Fibroblast of lung (primary cell): ENCODE measurements around the gene INSYN1. TPM values are rescaled to one million over a fixed set of nuclear protein-coding genes. Genes with fewer than 3 reads are reported as not detected.

Source experiments
- DNase-seq, 2 donors: peaks; one replicate each; pipeline versions ENCODE4 v3.0.0 to v3.0.0-alpha.2; 2010; ENCODE audit warnings: low read depth in 2 of 2
- H2AFZ ChIP-seq: 2 replicates; pipeline ENCODE4 v1.5.1; 2012; ENCODE audit warnings: low read length, control low read depth, inconsistent platforms
- H3K27ac ChIP-seq: 2 replicates; pipeline ENCODE4 v1.5.1; 2011; ENCODE audit warnings: low read length, control low read depth; ENCODE audit not compliant: insufficient read depth
- H3K27me3 ChIP-seq: 2 replicates; pipeline ENCODE4 v1.5.1; 2011; ENCODE audit warnings: mild to moderate bottlenecking, low read length; ENCODE audit not compliant: control insufficient read depth, insufficient read depth
- H3K36me3 ChIP-seq: 2 replicates; pipeline ENCODE4 v1.5.1; 2011; ENCODE audit warnings: low read length; ENCODE audit not compliant: control insufficient read depth, insufficient read depth
- H3K4me1 ChIP-seq: 2 replicates; pipeline ENCODE4 v1.5.1; 2011; ENCODE audit warnings: low read length; ENCODE audit not compliant: control insufficient read depth, insufficient read depth; ENCODE audit errors: extremely low read depth
- H3K4me2 ChIP-seq: 2 replicates; pipeline ENCODE4 v1.5.1; 2011; ENCODE audit warnings: low read length, control low read depth; ENCODE audit not compliant: insufficient read depth; ENCODE audit errors: extremely low read depth
- H3K4me3 ChIP-seq, 4 experiments: fragments of 200-600 bp in 1 of 4; sonication (generic) in 1 of 4; replicated peaks in 1 of 4; 2 replicates each; pipeline ENCODE4 v1.5.1; 2011 to 2016; ENCODE audit warnings: low read length in 4 of 4, low read depth in 3 of 4, mild to moderate bottlenecking in 3 of 4, control low read depth in 2 of 4, inconsistent platforms in 1 of 4, mixed read lengths in 1 of 4; ENCODE audit not compliant: insufficient read depth in 1 of 4; ENCODE audit errors: control extremely low read depth in 1 of 4
- H3K79me2 ChIP-seq: 2 replicates; pipeline ENCODE4 v1.5.1; 2012; ENCODE audit warnings: mild to moderate bottlenecking, low read length, inconsistent platforms; ENCODE audit not compliant: control insufficient read depth, insufficient read depth
- H3K9ac ChIP-seq: 2 replicates; pipeline ENCODE4 v1.5.1; 2011; ENCODE audit warnings: mild to moderate bottlenecking, low read length, control low read depth; ENCODE audit not compliant: insufficient read depth
- H3K9me3 ChIP-seq: 2 replicates; pipeline ENCODE4 v1.5.1; 2012; ENCODE audit warnings: low read depth, low read length; ENCODE audit not compliant: control insufficient read depth, insufficient read depth
- H4K20me1 ChIP-seq: 2 replicates; pipeline ENCODE4 v1.5.1; 2011; ENCODE audit warnings: low read length; ENCODE audit not compliant: control insufficient read depth, insufficient read depth; ENCODE audit errors: extremely low read depth
- CTCF ChIP-seq, 2 donors: IDR thresholded peaks in 1 of 2; conservative IDR thresholded peaks in 1 of 2; 1 replicate in 1 of 2; 2 replicates in 1 of 2; pipeline ENCODE4 v1.5.1; 2011 to 2012; ENCODE audit warnings: low read length in 2 of 2, control low read depth in 1 of 2, inconsistent platforms in 1 of 2, low read depth in 1 of 2, mild to moderate bottlenecking in 1 of 2
- EZH2 ChIP-seq: IDR thresholded peaks from 2 replicates; pipeline ENCODE4 v1.5.1; 2012; ENCODE audit warnings: low read length, control low read depth, mild to moderate bottlenecking; ENCODE audit errors: missing control alignments
- polyA plus RNA-seq, 2 donors: library from polyadenylated mRNA; depleted of rRNA in 1 of 2; stranded (reverse) in 1 of 2; unstranded in 1 of 2; fragments of >200 nt; gene quantifications; 2 replicates each; pipeline ENCODE4 v1.2.1, GENCODE V29; 2011 to 2012; ENCODE audit warnings: missing spikeins in 1 of 2
- total RNA-seq: library from RNA; depleted of rRNA; stranded (reverse); fragments of >200 nt; gene quantifications from 2 replicates; pipeline ENCODE4 v1.2.1, GENCODE V29; 2014

INSYN1 gene
- total and polyA plus RNA-seq, 2 donors (not counting 1 experiment from before 2014, with no cell fraction given), result 0.51 to 1.2 TPM

- H3K9ac ChIP-seq, result no peak overlapping the region
- no peaks in the 10 kb centered on the region for H3K36me3 ChIP-seq
- no peak for DNase-seq
- no peaks in the 10 kb centered on the region for H3K9me3 ChIP-seq
- TF ChIP-seq CTCF (conservative IDR thresholded peaks at IDR 0.05 in 1 of 2, IDR thresholded peaks at IDR 0.05 in 1 of 2; ENCODE audit: low read depth in 1 of 2, low read length in 2 of 2) (no peak), EZH2 (no peak)
- H3K27ac ChIP-seq, result no peak overlapping the region
- H3K4me2 ChIP-seq, result no peak overlapping the region
- H3K4me1 ChIP-seq, result no peaks in the 10 kb centered on the region
- no peak overlapping the region for H2AFZ ChIP-seq
- no peaks in the 10 kb centered on the region for H4K20me1 ChIP-seq
- H3K27me3 ChIP-seq, result peaks cover 17% of the 10 kb centered on the region
- H3K79me2 ChIP-seq, result no peaks in the 10 kb centered on the region
- H3K4me3 ChIP-seq, result no peak overlapping the region
These were observed 5.1 kb downstream of the INSYN1 start for GRCh38 chr15:73747847-73748590.

- DNase-seq, result peak in 1 of 2 donors; percentile 11
These were observed 6.3 kb downstream of the INSYN1 start for GRCh38 chr15:73746883-73747282.

GRCh38 chr15:73746261-73746660 is 6.9 kb downstream of the INSYN1 start:
- no peak for TF ChIP-seq CTCF (conservative IDR thresholded peaks at IDR 0.05 in 1 of 2, IDR thresholded peaks at IDR 0.05 in 1 of 2; ENCODE audit: low read depth in 1 of 2, low read length in 2 of 2)
- TF ChIP-seq EZH2, result no peak
- Histone ChIP-seq H3K9me3 (no peaks in the 10 kb centered on the region), H3K4me1 (no peaks in the 10 kb centered on the region), H4K20me1 (no peaks in the 10 kb centered on the region), H3K4me3 (no peak overlapping the region), H2AFZ (no peak overlapping the region), H3K36me3 (no peaks in the 10 kb centered on the region), H3K27me3 (peaks cover 8% of the 10 kb centered on the region), H3K79me2 (no peaks in the 10 kb centered on the region), H3K27ac (no peak overlapping the region), H3K4me2 (no peak overlapping the region), H3K9ac (no peak overlapping the region)
- no peak for DNase-seq

More at GRCh38 chr15:73746883-73747282, 6.3 kb downstream of the INSYN1 start:
- TF ChIP-seq CTCF (conservative IDR thresholded peaks at IDR 0.05 in 1 of 2, IDR thresholded peaks at IDR 0.05 in 1 of 2; ENCODE audit: low read depth in 1 of 2, low read length in 2 of 2) (no peak), EZH2 (no peak)
- Histone ChIP-seq H4K20me1 (no peaks in the 10 kb centered on the region), H3K4me3 (no peak overlapping the region), H3K4me2 (no peak overlapping the region), H3K27me3 (peaks cover 13% of the 10 kb centered on the region), H3K9ac (no peak overlapping the region), H2AFZ (no peak overlapping the region), H3K79me2 (no peaks in the 10 kb centered on the region), H3K36me3 (no peaks in the 10 kb centered on the region), H3K4me1 (no peaks in the 10 kb centered on the region), H3K9me3 (no peaks in the 10 kb centered on the region), H3K27ac (no peak overlapping the region)
